ENCODE results near the gene DPH6. TPM values are rescaled to one million over a fixed set of nuclear protein-coding genes. Genes with fewer than 3 reads are reported as not detected.

Gene DPH6
- total and polyA plus RNA-seq, 7 donors: 3.6 to 13.2 (median 9.6) TPM

DNA sequence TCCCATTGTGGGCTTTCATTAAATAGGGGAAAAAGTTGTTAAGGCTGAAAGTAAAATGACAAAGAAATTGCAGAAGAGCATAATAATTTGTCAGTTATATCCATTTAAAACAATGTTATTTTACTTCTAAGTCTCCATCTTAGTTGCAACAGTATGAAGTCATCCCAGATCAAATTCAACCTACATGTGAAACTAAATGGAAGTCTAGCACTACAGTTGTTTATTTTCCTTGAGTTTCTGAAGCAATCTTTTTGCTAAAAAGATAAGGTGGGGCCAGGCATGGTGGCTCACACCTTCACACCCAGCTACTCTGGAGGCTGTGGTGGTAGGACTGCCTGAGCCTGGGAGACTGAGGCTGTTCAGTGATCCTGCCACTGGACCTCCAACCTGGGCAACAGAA lies 80.2 kb downstream of the DPH6 start:
- TF ChIP-seq, protein P1, sequence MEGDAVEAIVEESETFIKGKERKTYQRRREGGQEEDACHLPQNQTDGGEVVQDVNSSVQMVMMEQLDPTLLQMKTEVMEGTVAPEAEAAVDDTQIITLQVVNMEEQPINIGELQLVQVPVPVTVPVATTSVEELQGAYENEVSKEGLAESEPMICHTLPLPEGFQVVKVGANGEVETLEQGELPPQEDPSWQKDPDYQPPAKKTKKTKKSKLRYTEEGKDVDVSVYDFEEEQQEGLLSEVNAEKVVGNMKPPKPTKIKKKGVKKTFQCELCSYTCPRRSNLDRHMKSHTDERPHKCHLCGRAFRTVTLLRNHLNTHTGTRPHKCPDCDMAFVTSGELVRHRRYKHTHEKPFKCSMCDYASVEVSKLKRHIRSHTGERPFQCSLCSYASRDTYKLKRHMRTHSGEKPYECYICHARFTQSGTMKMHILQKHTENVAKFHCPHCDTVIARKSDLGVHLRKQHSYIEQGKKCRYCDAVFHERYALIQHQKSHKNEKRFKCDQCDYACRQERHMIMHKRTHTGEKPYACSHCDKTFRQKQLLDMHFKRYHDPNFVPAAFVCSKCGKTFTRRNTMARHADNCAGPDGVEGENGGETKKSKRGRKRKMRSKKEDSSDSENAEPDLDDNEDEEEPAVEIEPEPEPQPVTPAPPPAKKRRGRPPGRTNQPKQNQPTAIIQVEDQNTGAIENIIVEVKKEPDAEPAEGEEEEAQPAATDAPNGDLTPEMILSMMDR (IDR thresholded peaks at IDR 0.05): no peak
- TF ChIP-seq POLR2AphosphoS5 (IDR thresholded peaks at IDR 0.05) (no peak), POLR2A (IDR thresholded peaks at IDR 0.05) (no peak), EP300 (IDR thresholded peaks at IDR 0.05) (no peak)
- Histone ChIP-seq H3K27ac (no peak overlapping the region), H3K27me3 (no peaks in the 10 kb centered on the region), H3K4me3 (no peak overlapping the region), H3K36me3 (no peaks in the 10 kb centered on the region), H3K9me3 (no peaks in the 10 kb centered on the region), H3K4me1 (no peaks in the 10 kb centered on the region)
- no peak for DNase-seq
- intact Hi-C loops (cut with DNase I): no loop called here

DNA sequence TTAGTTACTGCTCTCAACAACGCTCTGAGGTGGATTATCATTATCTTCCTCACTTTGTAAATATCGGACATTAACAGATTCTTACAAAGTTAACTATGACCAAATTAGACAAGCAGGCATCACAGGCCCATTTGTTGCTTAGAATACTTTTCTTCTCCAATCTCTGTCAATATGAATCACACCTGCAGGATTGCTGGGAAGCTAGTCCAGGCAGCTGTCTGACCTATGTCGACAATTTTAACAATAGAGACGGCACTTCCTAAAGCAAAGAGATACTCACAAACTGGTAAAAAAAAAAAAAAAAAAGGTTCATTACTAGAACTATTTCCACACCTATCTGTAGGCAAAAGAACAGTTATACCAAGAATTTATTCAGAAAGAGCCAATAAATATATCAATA lies 85.3 kb downstream of the DPH6 start:
- intact Hi-C loops (cut with DNase I): no loop called here
- Histone ChIP-seq H3K27ac (no peak overlapping the region), H3K27me3 (no peaks in the 10 kb centered on the region), H3K36me3 (no peaks in the 10 kb centered on the region), H3K4me1 (no peaks in the 10 kb centered on the region), H3K9me3 (no peaks in the 10 kb centered on the region), H3K4me3 (no peak overlapping the region)
- 72 to 75% methylated on average over 4 of the region's 4 CpGs for WGBS, 2 donors
- no peak for DNase-seq
- TF ChIP-seq, protein P1 (IDR thresholded peaks at IDR 0.05): no peak
- no peak for TF ChIP-seq POLR2A (IDR thresholded peaks at IDR 0.05)
- no peak for TF ChIP-seq POLR2AphosphoS5 (IDR thresholded peaks at IDR 0.05)
- TF ChIP-seq EP300 (IDR thresholded peaks at IDR 0.05): no peak

DNA sequence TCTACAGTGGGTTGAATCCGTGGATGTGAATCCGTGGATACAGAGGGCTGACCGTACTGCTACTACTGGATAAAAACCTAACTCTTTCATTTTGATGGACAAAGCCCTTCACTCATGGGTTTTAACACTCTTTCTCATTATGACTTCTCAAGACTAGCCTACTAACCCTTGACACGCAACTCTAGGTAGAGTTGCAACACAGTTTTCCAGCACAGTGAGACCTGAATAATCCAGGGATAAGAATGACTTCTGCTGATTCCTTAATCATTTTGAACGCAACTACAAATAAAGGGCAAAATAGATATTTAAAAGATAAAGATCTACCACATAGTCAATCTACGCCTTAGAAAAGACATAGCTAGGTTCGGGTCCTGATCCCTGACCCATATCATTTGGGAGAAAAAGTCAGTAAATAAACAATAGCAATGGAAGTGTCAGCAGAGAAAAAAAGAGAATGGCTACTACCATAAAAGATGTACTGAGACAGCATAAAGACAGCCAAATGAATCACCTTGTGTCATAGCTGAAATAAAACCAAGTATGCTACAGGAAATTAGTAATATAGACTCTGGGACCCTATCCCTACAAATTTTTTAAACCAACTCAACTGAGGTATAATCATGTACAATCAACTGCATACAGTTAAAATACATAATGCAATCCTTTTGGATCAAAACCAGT lies 87.6 kb downstream of the DPH6 start:
- Histone ChIP-seq H3K9me3 (no peaks in the 10 kb centered on the region), H3K4me1 (no peaks in the 10 kb centered on the region), H3K27me3 (no peaks in the 10 kb centered on the region), H3K36me3 (no peaks in the 10 kb centered on the region), H3K27ac (no peak overlapping the region), H3K4me3 (no peak overlapping the region)
- 96% methylated on average over 7 of the region's 7 CpGs for WGBS, 2 donors
- TF ChIP-seq, protein P1 (IDR thresholded peaks at IDR 0.05): no peak
- no peak for TF ChIP-seq POLR2AphosphoS5 (IDR thresholded peaks at IDR 0.05)
- intact Hi-C loops (cut with DNase I): no loop called here
- no peak for DNase-seq

DNA sequence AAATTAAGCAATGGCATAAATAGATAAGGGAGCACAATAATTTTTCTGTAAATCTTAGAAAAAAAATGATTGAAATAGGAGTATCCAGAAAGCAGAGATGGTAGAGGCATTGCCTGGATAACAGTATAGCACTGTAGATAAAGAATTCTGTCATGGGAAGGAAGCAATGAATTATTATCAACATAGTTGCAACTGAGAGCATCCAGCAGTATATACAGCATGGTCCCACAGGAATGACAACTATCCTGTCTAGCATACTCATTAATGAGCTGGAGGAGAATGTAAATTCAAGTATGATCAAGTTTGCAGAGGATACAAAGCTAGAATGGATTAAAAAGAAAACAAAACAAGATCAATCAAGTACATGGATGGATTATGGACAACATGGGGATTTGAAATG lies 90.8 kb downstream of the DPH6 start:
- no peaks in the 10 kb centered on the region for H3K36me3 ChIP-seq
- DNase-seq: no peak
- no peak overlapping the region for H3K4me3 ChIP-seq
- no peaks in the 10 kb centered on the region for H3K27me3 ChIP-seq
- H3K27ac ChIP-seq: no peak overlapping the region
- TF ChIP-seq POLR2AphosphoS5 (IDR thresholded peaks at IDR 0.05): no peak
- no peak for TF ChIP-seq EP300 (IDR thresholded peaks at IDR 0.05)
- TF ChIP-seq, protein P1 (IDR thresholded peaks at IDR 0.05): no peak
- TF ChIP-seq POLR2A (IDR thresholded peaks at IDR 0.05): no peak
- no peaks in the 10 kb centered on the region for H3K9me3 ChIP-seq
- intact Hi-C loops (cut with DNase I): no loop called here
- H3K4me1 ChIP-seq: no peaks in the 10 kb centered on the region

DNA sequence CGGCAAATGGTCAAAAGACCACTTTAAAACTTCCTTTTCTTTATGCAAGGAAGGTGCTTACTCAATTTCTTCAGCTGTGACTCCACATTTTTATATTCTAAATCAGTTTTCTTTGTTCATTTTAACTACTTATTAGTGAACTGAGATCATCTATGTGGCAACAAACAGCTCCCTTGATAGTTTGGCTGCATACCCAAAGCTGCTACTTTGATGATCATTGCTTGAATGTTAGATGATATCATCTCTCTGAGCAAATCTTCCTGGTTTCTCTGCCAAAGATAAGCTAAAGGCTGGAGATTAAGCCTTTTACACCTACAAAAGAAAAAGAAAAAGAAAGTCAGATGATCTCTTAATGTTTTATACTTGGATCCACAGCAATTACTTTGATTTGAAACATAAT lies 95.5 kb downstream of the DPH6 start:
- H3K27me3 ChIP-seq: no peaks in the 10 kb centered on the region
- H3K9me3 ChIP-seq: no peaks in the 10 kb centered on the region
- intact Hi-C loops (cut with DNase I): no loop called here
- TF ChIP-seq EP300 (IDR thresholded peaks at IDR 0.05) (no peak), POLR2AphosphoS5 (IDR thresholded peaks at IDR 0.05) (no peak), POLR2A (IDR thresholded peaks at IDR 0.05) (no peak)
- TF ChIP-seq, protein P1 (IDR thresholded peaks at IDR 0.05): no peak
- no peaks in the 10 kb centered on the region for H3K36me3 ChIP-seq
- 42 to 65% methylated on average over 1 of the region's 1 CpG for WGBS, 2 donors
- H3K27ac ChIP-seq: no peak overlapping the region
- H3K4me3 ChIP-seq: no peak overlapping the region
- DNase-seq: no peak
- no peaks in the 10 kb centered on the region for H3K4me1 ChIP-seq
